HG03108 (cell line): ENCODE data around the gene CTDSP2.
"Not testable (repeated sequence)": the region's sequence is repeated elsewhere in the genome, so short reads cannot be mapped to it uniquely, and the experiment has no call there.

ENCODE experiments used
- ATAC-seq: cut with Tn5 transposase; IDR thresholded peaks from one replicate; pipeline ENCODE4 v1.9.1; 2021; ENCODE audit warnings: moderate library complexity; ENCODE audit not compliant: unreplicated experiment

The CTDSP2 gene

DNA sequence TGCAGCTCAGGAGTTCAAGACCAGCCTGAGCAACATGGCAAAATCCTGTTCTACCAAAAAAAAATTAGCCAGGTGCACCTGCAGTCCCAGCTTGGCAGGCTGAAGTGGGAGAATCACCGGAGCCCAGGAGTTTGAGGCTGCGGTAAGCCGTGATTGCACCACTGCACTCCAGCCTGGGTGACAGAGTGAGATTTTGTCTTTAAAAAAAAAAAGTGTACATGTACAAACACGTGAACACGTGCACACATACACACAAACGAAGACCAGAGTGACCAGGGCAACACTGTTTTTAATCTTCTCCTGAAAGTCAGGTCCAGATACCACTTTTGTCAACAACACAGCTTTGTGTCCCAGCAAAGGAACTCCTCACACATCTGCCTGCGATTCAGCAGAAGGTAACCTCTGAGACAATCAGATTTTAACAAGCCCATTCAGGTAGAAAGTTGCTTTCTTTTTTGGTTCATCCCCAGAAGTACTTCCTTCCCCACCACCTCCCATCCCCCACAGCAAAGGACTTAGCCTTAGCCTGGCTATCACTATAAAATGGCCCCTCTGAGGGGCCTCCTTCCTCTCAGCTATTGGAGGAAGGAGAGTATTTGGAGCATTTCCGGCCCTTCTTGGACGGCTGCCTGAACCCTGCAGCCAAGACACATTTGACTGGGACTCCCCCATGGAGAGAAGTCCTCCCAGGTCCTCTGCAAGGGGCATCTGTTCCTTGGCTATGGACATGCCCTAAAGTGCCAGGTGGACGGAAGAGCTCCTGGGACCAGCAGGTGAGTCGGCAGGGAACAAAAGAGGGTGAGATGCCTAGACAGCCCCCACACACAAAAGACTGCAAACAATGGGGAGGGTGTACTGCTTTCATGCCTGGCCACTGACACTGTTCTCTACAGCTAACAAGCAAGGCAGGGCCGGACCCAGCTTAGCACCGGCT, 9.8 kb downstream of the CTDSP2 start:
- ATAC-seq: peak; percentile 55

DNA sequence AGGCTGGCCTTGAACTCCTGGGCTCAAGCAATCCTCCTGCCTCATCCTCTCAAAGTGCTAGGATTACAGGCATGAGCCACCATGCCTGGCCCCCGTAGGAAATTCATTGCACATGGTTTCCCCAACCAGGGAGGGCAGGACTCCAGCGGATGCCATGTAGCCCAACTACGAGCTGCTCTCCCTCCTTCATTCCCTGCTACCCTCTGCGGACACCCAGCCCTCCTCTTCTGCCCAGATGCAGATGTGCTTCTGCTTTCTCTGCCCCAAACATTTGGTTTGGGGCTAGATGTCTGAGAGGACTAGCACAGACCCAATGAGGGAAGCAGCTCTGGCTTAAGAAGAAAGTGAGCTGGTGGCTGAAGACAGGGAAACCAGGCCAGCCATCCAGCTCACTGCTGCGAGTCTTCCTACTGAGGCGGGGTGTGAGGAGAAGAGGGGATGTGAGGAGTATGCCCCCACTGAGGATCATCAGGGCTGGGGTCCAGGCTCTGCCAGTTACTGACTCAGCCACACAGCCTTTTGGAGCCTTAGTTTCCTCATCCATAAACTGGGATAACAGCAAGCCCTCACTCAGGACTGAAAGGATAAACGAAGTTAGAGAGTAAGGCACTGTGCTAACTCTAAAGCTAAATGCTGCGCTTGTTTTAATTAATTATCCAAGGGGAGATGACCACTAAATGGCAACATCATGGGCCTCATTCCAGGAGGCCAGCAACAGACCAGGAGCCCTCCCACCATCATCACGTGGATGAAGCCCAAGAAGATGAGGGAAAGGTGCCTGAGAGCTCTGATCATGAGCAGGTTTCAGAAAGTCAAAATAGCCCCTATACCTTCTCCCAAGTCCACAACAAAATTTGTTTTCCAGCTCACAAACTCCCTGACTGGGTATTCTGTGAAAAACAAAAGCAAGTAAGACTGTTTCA, 10.9 kb downstream of the CTDSP2 start:
- ATAC-seq: no peak

DNA sequence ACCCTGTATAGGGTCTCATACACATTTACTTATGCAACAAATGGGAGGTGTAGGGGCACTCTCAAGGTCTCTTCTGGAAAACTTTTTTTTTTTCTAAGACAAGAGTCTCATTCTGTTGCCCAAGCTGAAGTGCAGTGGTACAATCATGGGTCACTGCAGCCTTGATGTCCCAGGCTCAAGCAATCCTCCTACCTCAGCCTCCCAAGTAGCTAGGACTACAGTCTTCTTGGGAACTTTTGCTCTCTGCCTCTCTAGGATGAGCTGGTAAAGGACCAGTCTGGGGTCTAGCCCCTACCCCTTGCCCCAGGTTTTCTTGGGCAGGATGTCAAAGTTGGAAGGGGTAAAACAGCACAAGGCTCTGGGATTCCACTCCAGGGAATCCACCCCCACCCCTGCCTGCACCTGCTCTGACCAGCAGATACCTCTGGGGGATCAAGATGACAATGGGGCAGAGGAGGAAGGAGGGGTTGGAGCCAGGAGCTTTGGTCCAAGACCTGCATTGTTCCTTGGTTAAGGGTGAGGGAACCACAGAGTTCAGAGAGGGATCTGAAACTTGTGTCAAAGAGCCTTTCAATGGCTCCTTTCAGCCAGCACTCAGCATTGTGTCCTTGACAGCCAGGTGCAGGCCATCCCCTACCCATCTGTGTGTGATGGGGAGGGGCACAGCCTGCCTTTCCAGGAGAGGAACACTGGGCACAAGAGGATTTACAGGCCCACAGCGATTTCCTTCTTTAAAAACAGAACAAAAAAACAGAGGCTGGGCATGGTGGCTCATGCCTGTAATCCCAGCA, 12.2 kb downstream of the CTDSP2 start:
- ATAC-seq: no peak

DNA sequence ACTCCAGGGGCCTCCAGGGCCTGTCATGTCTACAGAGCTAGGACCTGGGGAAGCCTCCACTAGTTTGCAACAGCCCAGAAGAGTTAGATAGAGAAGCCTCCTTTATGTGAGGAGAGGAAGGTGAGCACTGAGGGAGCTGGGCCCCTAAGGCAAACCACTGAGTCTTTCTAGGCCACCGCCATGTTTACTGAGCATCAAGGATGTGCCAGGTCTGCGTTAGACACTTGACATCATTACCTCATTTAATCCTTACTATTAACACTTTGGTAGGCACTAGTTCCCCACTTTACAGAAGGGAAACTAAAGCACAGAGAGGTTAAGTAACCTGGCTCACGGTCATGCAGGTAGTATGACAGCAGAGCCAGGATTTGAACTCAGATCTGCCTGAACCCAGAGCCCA, 12.9 kb downstream of the CTDSP2 start:
- ATAC-seq: no peak

DNA sequence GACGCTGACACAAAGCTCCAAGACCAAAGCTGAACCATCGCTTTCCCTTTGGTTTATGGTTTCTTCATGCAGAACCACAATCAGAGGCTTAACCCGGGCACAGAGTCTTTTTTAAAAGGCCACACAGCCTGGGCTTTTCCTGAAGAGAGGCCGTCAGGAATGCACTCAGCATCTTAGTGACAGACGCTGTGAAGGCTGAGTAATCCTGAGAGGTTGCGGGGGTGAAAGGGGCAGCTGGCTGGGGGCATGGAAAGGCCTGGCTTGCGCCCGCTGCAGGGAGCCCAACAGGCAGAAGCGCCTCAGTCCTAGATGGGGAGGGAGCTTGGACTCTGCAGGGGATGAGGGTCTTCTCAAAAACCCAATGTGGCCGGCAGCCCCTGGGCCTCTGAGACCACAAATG, 13.6 kb downstream of the CTDSP2 start:
- ATAC-seq: no peak

DNA sequence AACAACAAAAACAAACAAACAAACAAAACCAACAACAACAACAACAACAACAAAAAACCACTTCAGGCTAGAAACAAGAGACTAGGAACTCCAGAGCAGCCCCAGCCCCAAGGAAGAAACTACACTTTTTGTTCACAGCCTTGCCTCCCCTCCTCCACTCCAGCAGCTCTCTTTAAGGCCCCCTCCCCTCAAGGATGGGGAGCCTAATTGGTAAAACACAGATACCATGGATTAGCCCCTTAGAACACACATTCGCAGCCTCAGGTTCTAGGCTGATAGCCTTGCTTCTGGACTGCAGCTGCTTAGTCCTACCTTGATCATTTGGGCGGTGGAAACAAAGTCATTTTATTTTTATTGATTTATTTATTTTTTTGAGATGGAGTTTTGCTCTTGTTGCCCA, 16.1 kb downstream of the CTDSP2 start:
- ATAC-seq: no peak

DNA sequence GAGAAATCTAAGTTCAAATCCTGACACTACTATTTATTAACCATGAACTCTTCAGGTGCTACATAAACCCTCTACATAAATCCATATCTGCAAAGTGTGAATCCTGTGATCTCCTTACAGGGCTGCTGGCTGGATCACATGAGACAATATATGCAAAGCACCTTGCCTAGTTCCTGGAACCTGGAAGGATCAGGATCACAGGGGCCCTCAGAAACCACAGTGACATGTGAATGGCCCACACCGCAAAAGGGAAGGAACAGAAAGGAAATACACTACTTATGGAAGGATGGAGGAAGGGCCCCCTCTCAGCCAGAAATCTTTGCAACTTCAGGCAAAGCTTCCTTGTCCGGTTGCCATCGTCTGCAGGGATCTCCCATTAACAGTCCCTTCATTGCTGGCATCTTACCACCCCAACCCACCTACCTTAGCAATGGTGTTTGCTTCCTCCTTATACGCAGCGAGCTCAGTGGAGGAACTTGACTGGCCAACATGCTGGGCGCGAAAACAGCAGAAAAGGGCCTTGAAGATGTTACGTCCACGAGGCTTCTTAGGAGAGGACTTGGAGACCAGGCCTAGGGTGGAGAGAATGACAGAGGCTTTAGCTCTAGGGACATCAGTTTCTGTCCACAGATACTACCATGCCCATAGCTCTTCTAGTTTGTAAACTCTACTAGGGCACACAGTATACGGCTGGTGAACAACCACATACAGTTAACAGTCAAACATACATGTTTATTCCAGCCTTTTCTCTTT, 17.3 kb downstream of the CTDSP2 start:
- no peak for ATAC-seq

DNA sequence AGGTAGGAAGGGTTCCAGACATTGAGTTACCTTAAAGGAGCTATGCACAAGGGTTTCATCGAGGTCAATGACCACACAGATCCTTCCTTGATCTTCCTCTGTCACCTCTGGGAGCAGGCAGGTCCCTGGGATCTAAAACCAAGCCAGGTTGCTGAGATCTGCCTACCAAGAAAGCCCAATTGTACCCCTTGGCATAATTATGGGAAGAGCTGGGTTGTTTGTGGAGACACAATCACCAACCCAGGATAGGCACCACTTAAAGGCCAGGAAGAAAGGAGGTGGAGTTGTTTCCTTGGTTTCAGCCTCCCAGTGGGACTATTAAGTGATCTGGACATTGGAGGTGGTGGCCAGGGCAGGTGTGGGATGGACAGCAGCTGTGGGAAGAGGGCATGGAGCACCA, 19.6 kb downstream of the CTDSP2 start:
- no peak for ATAC-seq

DNA sequence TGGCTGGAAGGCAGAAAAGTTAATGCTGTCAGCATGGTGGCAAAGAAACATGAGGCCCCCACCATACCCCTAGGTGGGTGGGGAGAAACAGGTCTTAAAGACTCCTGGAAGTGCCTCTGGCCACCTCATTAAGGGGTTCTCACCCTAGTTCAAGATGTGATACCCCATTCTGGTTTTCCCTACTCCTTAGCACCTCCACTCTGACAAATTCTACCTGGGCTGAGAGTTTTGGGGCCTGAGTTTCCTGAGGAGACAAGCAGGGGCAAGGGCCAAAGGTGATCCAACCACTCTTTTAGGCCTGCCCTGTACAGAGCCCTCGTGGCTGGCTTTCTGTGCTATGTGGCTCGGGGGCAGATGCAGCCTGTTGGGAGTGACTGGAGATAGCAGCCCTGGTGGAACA, 20.1 kb downstream of the CTDSP2 start:
- ATAC-seq: no peak

DNA sequence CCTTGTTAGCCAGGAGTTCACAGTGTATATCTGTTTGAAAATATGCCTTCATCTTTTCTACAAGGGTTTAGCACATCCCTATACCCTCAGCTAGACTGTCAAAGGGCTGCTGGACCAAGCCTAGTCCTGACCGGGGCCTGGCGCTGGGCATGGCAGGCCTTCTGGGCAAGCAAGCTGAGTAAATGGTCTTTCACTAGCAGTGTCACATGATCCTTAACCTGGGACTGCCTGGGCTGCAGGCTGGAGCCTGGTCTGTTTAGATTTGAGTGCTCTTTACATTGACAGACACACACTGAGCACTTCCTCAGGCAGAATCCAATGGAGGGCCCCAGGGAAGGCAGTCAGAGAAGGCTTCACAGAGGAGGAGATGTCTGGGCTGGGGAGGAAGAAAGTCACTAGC, 21.1 kb downstream of the CTDSP2 start:
- ATAC-seq: no peak

DNA sequence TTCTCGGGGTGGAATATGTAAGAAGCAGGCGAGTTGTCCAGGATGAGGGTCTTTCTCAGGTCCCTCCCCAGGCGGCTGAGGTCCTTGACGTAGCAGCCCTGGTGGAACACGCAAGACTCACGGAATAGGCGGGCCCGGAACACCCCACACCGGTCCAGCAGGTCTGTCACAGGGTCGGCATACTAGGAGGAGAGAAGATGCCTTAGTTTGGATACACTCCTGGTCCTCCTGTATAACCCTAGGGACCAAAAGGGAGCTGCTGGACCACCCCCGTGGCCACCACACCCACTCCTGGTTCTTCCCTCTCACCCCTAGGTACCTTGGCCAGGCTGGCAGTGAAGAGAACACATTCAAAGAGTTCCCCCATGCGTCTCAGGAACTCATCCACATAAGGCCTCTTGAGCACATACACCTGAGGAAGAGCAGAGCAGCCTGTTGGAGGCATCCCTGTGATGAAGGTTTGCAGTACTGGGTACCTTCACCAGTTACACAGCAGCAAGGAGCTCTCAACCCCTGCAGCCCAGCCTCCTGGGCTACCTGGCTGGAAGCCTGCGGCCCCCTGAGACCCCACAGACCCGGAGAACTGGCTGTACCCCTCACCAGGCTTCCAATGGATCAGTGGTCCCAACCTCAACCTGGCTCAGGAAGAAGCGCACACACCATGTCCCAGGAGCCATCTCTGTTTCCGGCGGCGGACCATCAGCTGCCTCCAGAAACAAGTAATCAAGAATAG, 22.5 kb downstream of the CTDSP2 start:
- no peak for ATAC-seq

DNA sequence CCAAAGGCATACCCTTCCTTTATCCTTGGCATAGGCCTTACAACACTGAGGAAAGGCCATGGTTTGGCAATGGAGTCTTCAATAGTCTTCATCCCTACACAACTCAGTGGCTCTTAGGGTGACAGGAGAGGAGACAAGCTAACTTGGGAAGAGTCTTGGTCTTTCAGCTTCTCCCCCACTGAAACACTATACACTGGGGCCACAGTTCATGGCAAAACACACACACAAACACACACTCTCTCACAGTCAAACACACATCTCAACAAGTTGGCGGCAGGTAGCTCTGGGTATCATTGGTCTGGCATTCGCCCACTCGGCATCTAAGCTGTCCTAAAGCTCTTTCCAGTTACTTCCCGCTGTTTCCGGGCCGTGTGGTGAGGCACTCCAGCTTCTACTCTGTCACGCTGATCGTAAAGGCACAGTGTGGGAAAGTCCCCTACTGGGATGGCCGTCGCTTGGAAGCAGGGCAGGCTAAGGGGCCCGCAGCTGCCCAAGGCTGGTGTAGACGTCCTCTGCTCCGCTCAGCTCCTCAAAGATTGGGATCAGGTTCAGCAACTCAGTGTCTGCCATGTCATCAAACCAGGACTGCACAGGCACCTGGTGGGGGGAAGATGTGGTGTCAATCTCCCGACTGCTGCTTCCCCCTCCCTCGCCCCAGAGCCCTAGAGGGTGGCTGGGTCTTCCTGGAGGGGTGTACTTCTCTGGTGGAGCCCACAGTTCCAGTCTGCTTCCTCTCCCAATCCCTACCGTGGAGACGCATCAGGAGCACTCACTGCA, 23.2 kb downstream of the CTDSP2 start:
- no peak for ATAC-seq

DNA sequence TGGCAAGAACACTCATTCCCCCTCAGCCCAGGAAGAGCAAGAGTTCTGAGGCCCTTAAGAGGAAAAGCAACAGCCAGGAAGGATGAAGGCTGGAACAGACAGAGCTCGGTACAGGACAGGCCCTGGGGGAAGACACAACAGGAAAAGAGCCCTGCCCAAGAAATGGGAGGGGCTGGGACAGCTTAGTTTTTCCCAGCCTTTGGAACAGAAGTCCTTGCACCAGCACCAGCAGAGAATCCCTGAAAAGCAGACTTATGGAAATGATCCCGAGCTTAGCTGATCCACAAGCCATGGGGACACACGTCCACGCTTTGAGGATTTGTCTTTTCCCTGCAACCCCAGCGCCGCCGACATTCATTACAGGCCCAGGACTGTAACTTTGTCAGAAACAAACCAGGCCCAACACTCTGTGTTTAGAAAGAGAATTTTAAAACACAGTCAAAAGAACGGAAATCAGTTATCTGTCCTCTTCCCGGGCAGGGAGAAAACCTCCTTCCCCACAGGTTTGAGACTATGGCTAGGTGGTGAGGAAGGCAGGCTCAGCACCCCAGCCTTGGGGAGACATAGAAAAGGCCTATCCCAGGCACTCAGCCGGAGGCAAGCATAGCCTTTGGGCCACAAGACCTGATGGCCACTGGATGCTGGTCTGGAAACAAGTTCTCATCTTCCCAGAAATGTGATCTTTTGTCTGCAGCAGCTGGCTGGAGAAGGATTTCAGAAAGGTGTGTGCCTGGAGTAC, 24.0 kb downstream of the CTDSP2 start:
- no peak for ATAC-seq

DNA sequence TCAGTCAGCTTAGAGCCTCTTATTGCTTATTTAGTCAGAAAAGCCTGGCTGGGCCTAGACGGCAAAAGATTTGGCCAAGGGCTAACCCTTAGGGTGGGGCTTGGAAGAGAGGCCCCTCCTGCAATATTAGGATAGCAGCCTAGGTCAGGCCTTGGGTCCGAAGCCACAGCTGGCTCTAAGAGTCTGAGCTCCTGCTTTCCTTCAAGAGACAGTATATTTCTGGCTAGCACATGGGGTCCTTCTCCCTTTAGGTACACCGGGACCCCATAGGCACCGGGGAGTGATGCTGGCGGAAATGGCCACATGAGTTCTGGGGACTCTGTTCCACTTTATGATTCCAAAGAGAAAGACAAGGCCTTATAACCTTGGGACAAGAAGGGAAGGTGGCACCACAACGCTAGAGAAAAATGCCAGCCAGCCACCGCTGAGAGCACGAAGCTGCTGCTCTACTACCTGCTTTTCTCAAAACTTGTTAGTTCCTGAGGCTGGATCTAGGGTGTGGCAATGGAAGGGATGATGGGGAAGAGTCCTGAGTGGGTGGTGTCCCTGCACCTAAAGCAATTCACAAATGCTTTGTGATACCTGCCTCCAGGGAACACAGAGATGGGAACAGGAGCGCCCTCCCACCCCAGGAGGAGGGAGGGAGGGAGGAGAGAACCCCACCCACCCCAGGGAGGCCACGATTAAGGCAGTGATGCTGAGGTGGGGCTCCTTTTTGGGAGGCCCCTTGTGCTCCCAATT, 24.9 kb downstream of the CTDSP2 start:
- no peak for ATAC-seq

DNA sequence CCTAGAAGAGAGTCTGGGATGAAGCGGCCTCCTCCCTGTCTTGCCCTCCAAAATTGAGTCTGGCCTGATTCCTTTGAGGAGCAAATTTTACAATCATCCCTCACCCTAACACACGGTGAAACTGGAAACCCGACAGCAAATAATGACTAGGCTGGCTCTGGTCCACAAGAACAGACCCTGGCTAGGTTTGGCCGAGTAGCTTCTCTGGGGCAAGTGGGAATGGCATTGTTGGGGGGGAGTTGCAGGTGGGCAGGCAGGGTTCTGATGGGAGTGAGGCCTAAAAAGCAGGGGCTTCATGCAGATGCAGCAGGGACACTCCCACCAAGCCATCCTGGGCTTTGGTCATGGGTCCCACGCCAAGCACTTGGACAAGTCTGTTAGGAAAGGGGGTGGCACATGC, 25.5 kb downstream of the CTDSP2 start:
- not testable (repeated sequence) for ATAC-seq

DNA sequence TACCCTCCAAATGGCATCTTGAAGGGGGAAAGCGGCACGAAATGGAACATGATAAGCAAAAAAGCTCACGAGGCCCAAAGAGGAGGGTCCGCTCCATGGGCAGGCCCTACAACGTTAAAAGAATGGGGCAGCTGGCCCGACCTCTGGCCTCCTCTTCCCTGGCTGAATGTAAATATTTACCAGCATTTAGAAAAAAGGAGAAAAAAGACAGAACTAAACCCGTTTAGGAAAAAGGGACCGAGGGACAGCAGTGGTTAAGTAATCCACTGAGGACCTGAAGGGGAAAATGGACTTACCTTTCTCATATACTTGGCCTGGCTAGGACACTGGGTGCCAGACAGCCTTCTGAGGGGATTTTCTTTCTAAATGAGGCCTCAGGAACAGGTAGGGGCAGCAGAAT, 26.4 kb downstream of the CTDSP2 start:
- not testable (repeated sequence) for ATAC-seq

DNA sequence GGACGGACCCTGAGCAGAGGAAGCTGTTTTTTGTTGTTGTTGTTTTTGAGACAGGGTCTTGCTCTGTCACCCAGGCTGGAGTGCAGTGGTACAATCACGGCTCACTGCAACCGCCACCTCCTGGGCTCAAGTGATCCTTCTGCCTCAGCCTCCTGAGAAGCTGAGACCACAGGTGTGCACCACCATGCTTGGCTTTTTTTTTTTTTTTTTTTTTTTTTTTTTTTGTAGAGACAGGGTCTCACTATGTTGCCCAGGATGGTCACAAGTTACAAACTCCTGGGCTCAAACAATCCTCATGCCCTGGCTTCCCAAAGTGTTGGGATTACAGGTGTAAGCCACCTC, 28.6 kb downstream of the CTDSP2 start:
- ATAC-seq: not testable (repeated sequence)
